ENCODE data around the gene GRB10.

The GRB10 gene

GRCh38 chr7:50665403-50666123 is 117.1 kb downstream of the GRB10 start:
- DNase-seq = no peak

DNA sequence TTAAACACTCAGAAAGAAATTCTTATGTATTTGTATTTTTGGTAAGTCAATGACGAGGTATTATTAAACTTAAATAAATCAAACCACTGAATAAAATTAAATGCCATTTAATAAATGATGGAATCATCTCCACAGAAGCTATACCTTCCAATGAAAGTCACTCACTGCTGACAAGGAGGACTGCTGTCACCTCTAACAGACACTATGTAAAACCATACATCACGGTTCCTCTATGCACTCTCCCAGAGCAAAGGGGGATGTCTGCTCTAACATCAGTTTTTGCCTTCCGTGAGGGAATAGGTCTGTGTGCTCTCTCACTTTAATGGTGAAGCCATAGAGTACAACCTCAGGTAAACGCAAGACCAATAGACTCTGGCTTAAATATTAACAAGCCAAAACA is 117.8 kb downstream of the GRB10 start:
- DNase-seq = no peak

DNA sequence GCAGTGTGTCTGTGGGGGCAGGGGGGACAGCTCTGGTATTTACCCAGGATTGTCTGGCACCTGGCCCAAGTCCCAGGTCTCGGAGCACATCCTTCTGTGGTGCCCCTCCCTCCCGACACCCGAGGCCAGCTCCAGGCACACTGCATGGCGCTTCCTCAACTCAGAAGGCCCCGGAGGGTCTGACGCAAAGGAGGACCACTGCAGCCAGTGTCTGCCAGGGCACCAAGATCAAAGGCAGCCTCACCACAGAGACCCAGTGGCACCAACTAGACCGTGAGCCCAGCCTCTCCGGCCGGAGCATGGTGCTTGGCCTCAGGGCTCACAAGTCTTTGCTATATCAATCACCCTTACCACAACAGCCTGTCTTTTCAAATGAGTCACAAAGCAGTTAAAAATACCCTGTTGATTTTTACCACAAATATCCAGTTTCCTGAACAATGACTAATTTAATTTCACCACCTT is 118.2 kb downstream of the GRB10 start:
- DNase-seq = no peak

- no peak for DNase-seq
These were observed 119.1 kb downstream of the GRB10 start for GRCh38 chr7:50663396-50664102.

- no peak for DNase-seq
These were observed 119.7 kb downstream of the GRB10 start for GRCh38 chr7:50662996-50663395.

GRCh38 chr7:50662041-50662694 is 120.5 kb downstream of the GRB10 start:
- DNase-seq = peak; percentile 34

DNA sequence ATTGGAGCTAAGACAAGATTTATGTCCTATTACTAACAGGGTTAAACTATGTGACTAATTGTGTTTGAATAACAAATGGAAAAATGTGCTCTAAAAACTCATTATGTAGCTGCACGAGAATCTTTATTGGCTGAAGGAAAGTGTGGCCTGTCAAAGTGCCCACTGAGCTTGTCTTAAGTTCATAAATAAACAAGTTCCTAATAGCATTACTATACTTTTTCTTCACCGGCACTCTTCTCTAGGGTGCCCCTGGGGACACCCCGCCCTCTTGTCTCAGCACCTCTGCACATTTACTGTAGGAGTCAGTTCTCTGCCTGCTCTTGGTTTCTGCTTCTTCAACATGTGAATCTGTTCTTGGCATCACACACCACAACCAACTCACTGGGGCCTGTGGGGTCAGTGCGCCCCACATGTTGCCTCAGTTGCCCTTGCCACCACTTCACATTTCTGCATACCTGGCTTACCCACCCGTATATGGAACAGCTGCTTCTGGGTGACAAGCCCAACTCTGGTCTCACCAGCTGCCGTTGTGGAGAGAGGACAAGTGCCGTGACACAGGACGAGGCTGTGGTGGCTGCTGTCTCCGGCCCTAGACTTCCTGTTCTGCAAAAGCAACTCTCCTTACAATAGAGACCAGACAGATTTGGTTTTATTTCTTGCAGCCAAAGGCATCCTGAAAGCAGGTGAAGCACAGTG is 121.2 kb downstream of the GRB10 start:
- DNase-seq = peak; percentile 52

DNA sequence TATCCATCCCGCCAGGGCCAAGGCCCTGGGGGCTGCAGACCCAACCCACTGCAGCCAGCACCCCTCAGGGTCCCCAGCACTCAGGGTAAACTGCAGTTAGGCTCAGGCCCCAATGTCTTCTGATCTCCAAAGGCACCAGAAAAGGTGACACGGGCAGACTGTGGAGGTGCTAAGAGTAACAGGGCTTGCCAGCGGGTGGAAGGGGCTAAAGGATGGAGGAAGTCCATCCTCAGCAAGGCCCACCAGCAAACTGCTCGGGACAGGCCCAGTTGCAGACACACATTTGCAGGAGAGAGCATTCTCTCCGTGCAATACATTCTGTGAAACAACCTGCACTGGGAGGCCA is 121.9 kb downstream of the GRB10 start:
- DNase-seq = no peak

GRCh38 chr7:50660040-50660829 is 122.5 kb downstream of the GRB10 start:
- DNase-seq = peak; percentile 58

GRCh38 chr7:50659329-50659965 is 123.2 kb downstream of the GRB10 start:
- no peak for DNase-seq

DNA sequence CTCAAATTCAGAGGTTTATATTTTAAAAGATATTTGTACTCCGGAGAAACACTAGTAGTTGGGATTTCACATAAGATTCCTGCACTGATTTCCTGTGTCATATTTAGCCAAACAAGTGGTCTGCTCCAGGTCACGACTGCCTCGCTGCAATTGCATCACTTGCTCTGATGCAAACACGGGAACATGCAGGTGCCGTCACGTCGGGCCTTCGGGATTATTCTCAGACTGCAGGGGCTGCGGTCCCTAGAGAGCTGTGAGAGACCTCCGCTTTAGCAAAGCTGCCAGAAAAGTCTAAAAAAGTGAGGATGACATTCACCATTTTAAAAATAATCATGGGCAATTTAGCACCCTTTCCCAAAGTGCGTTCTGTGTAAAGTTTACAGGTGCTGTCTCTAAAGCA is 124.0 kb downstream of the GRB10 start:
- no peak for DNase-seq

DNA sequence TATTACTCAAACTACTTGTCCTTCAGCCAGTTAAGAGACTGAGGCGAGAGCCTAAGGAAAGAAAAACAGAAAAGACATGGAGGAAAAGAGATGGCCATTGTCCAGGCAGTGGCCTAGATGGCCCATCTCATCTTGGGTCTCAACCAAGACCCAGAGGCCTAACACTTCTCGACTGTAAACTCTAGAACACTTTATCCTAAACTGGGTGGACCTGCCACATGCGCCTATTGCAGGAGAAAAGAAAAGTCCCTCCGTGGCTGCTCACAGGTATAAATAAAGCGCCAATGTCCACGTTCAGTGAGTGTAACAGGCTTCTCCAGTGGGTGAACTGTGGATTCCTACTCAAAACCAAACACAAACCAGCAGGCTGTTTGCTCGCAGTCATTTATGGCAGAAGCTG is 124.8 kb downstream of the GRB10 start:
- no peak for DNase-seq

DNA sequence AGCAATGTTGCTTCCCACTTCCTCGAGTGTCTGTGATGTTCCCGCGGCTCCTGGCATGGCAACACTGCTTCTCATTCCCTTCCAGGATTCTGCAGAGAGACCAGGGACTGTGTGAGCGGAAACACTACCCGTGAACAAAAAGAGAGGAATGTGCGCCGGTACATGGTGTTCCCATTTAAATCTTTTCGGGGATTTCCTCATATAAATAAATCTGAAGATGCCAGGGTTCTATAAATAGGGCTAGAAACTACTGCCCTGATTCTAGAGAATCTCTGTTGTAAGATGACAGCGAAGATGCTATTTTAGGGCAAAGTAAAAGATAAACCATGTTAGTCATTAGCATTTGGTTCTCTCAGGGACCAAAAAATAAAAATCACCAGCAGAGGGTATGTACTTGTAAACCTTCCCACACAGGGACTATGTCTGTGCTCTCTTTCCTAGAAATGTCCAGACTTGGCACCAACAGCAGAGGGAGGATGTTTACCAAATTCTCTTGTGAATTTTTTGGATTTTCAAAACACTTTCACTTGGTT is 125.3 kb downstream of the GRB10 start:
- no peak for DNase-seq

GRCh38 chr7:50656141-50656895 is 126.4 kb downstream of the GRB10 start:
- DNase-seq = no peak

DNA sequence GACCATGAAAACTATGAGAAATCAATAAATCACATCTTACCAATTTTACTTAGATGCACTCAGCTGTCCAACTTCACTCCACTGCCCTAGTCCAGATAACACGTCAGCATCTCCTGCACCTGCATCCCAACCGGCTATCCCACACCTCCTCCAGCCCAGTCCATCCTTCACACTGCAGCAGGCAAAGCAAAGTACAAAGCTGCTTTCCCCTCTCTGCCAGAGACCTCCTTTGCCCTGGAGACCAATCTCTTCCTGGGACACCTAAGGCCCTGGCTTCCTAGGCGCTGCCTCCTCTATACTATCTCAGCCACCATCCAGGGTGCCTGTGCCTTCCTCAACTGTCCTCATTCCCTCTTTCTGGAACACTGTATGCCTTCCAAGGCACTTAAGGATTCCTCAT is 127.2 kb downstream of the GRB10 start:
- DNase-seq = no peak

- no peak for DNase-seq
These were observed 127.7 kb downstream of the GRB10 start for GRCh38 chr7:50655020-50655419.

- DNase-seq = no peak
These were observed 128.7 kb downstream of the GRB10 start for GRCh38 chr7:50653981-50654425.

GRCh38 chr7:50653126-50653864 is 129.4 kb downstream of the GRB10 start:
- peak; percentile 35 for DNase-seq

DNA sequence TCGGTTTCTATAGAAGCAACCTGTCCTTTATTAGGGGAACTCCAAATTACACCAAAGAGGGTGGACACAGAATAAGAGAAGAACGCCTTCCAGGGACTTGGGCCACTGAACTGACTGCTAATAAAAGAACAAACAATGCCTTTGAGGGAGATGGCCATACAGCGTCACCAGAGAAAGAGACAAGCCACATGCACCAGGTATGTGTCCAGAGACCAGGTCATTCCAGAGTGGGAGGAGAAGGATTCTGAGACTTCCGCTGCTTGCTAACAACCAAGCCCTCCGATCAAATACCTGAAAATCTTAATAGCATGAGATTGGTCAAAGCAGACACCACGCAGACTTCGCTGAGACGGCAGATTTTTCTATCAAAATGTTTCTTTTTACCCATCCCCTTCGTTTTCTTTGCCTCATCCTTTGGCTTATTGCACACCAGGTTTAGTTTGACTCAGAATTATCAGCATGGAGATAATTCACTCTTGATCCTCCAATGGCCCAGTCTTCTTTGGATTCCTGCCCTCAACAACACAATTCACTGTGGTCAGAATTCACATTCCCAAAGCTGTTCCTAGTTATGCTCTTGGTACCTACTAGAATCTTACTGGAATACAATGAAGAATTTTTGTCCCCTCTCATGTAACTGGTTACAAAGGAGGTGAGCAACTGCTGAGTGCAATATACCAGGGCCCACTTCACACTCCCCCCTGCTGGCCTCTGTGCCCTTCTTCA is 130.1 kb downstream of the GRB10 start:
- no peak for DNase-seq
